H9 (cell line): ENCODE measurements around the gene PLCB1. TPM values are rescaled to one million over a fixed set of nuclear protein-coding genes. Genes with fewer than 3 reads are reported as not detected.

Experiments
- DNase-seq: peaks from one replicate; pipeline ENCODE4 v3.0.0-alpha.2; 2017
- H2AFZ ChIP-seq: one replicate; pipeline ENCODE4 v1.6.1; 2013; ENCODE audit warnings: mild to moderate bottlenecking, low read length, control low read depth, moderate library complexity
- H2AK5ac ChIP-seq: 2 replicates; pipeline ENCODE4 v1.6.1; 2013; ENCODE audit warnings: low read length, control low read depth, mixed read lengths; ENCODE audit not compliant: insufficient read length
- H2BK120ac ChIP-seq: one replicate; pipeline ENCODE4 v1.6.1; 2013; ENCODE audit warnings: low read depth, mild to moderate bottlenecking, low read length, control low read depth, inconsistent platforms; ENCODE audit not compliant: poor library complexity, severe bottlenecking
- H2BK12ac ChIP-seq: 2 replicates; pipeline ENCODE4 v1.6.1; 2013; ENCODE audit warnings: low read length, control low read depth, mixed read lengths, low read depth; ENCODE audit not compliant: insufficient read length
- H2BK15ac ChIP-seq: 2 replicates; pipeline ENCODE4 v1.6.1; 2013; ENCODE audit warnings: low read depth, low read length, control low read depth
- H2BK20ac ChIP-seq: one replicate; pipeline ENCODE4 v1.6.1; 2013; ENCODE audit warnings: low read depth, mild to moderate bottlenecking, low read length, control low read depth, inconsistent platforms; ENCODE audit not compliant: poor library complexity, severe bottlenecking
- H2BK5ac ChIP-seq: 2 replicates; pipeline ENCODE4 v1.6.1; 2013; ENCODE audit warnings: low read length, control low read depth, mixed read lengths; ENCODE audit not compliant: insufficient read length
- H3K14ac ChIP-seq: 2 replicates; pipeline ENCODE4 v1.6.1; 2013; ENCODE audit warnings: low read length, control low read depth; ENCODE audit not compliant: insufficient read depth
- H3K18ac ChIP-seq: 2 replicates; pipeline ENCODE4 v1.6.1; 2013; ENCODE audit warnings: low read depth, mild to moderate bottlenecking, mixed read lengths, low read length, control low read depth; ENCODE audit not compliant: insufficient read length
- H3K23ac ChIP-seq: 2 replicates; pipeline ENCODE4 v1.6.1; 2013; ENCODE audit warnings: low read length, control low read depth, mixed read lengths, low read depth; ENCODE audit not compliant: insufficient read length
- H3K23me2 ChIP-seq: 2 replicates; pipeline ENCODE4 v1.6.1; 2013; ENCODE audit warnings: low read depth, mild to moderate bottlenecking, mixed read lengths, low read length, control low read depth; ENCODE audit not compliant: insufficient read length, poor library complexity, severe bottlenecking
- H3K27ac ChIP-seq: 2 replicates; pipeline ENCODE4 v1.5.1; 2013; ENCODE audit warnings: low read length, control low read depth, mixed read lengths, low read depth; ENCODE audit not compliant: insufficient read length
- H3K27me3 ChIP-seq: 2 replicates; pipeline ENCODE4 v1.6.1; 2013; ENCODE audit warnings: low read length, control low read depth, inconsistent platforms; ENCODE audit not compliant: insufficient read depth
- H3K4ac ChIP-seq: 2 replicates; pipeline ENCODE4 v1.6.1; 2013; ENCODE audit warnings: low read depth, mild to moderate bottlenecking, control low read depth, inconsistent platforms, low read length, moderate library complexity
- H3K4me1 ChIP-seq: 2 replicates; pipeline ENCODE4 v1.6.1; 2013; ENCODE audit warnings: low read length, control low read depth, inconsistent platforms; ENCODE audit not compliant: insufficient read depth
- H3K4me2 ChIP-seq: 2 replicates; pipeline ENCODE4 v1.6.1; 2013; ENCODE audit warnings: low read length, control low read depth, mixed read lengths; ENCODE audit not compliant: insufficient read length, insufficient read depth
- H3K56ac ChIP-seq: 2 replicates; pipeline ENCODE4 v1.6.1; 2013; ENCODE audit warnings: low read depth, mild to moderate bottlenecking, mixed read lengths, low read length, control low read depth; ENCODE audit not compliant: insufficient read length
- H3K79me1 ChIP-seq: 2 replicates; pipeline ENCODE4 v1.6.1; 2013; ENCODE audit warnings: low read depth, mild to moderate bottlenecking, moderate library complexity, low read length, control low read depth, inconsistent platforms; ENCODE audit not compliant: insufficient read depth, poor library complexity, severe bottlenecking
- H3K79me2 ChIP-seq: 2 replicates; pipeline ENCODE4 v1.6.1; 2013; ENCODE audit warnings: low read length, control low read depth, inconsistent platforms; ENCODE audit not compliant: insufficient read depth
- H3K9ac ChIP-seq: 2 replicates; pipeline ENCODE4 v1.6.1; 2013; ENCODE audit warnings: low read length, control low read depth, mixed read lengths; ENCODE audit not compliant: insufficient read length; ENCODE audit errors: extremely low read depth
- H3K9me3 ChIP-seq: one replicate; pipeline ENCODE4 v1.6.1; 2013; ENCODE audit warnings: low read depth, low read length, inconsistent platforms; ENCODE audit not compliant: control insufficient read depth
- H3T11ph ChIP-seq: one replicate; pipeline ENCODE4 v1.6.1; 2013; ENCODE audit warnings: mild to moderate bottlenecking, low read length, control low read depth, inconsistent platforms
- H4K20me1 ChIP-seq: one replicate; pipeline ENCODE4 v1.6.1; 2013; ENCODE audit not compliant: control insufficient read depth, insufficient read length, insufficient read depth
- H4K5ac ChIP-seq: 2 replicates; pipeline ENCODE4 v1.6.1; 2013; ENCODE audit warnings: low read depth, mild to moderate bottlenecking, mixed read lengths, low read length, control low read depth; ENCODE audit not compliant: insufficient read length
- H4K8ac ChIP-seq: replicated peaks from 2 replicates; pipeline ENCODE4 v1.6.1; 2013; ENCODE audit warnings: low read length, control low read depth, mixed read lengths, low read depth; ENCODE audit not compliant: insufficient read length
- H4K91ac ChIP-seq: 2 replicates; pipeline ENCODE4 v1.6.1; 2013; ENCODE audit warnings: low read depth, mild to moderate bottlenecking, moderate library complexity, mixed read lengths, low read length, control low read depth; ENCODE audit not compliant: insufficient read length
- H3K27ac Mint-ChIP-seq, 3 experiments: 2 replicates in 2 of 3; 3 replicates in 1 of 3; pipeline ENCODE4 v1.8.0; 2020 to 2021; ENCODE audit warnings: mixed read lengths in 3 of 3, mild to moderate bottlenecking in 1 of 3, moderate library complexity in 1 of 3
- H3K27me3 Mint-ChIP-seq: 2 replicates; pipeline ENCODE4 v1.8.0; 2021; ENCODE audit warnings: low read depth, mild to moderate bottlenecking, moderate library complexity, mixed read lengths
- H3K36me3 Mint-ChIP-seq, 3 experiments: 2 replicates in 2 of 3; 3 replicates in 1 of 3; pipeline ENCODE4 v1.8.0; 2020 to 2021; ENCODE audit warnings: low read depth in 3 of 3, mixed read lengths in 3 of 3; ENCODE audit not compliant: insufficient read depth in 1 of 3
- H3K4me1 Mint-ChIP-seq, 2 experiments: 2 replicates each; pipeline ENCODE4 v1.8.0; 2020; ENCODE audit warnings: mixed read lengths in 2 of 2
- H3K4me3 Mint-ChIP-seq, 2 experiments: 2 replicates in 1 of 2; 3 replicates in 1 of 2; pipeline ENCODE4 v1.8.0; 2020 to 2021; ENCODE audit warnings: mild to moderate bottlenecking in 2 of 2, mixed read lengths in 2 of 2, moderate library complexity in 1 of 2
- H3K9me3 Mint-ChIP-seq, 2 experiments: 2 replicates in 1 of 2; 3 replicates in 1 of 2; pipeline ENCODE4 v1.8.0; 2020; ENCODE audit warnings: mild to moderate bottlenecking in 2 of 2, mixed read lengths in 2 of 2, moderate library complexity in 1 of 2
- WGBS: extraction: QIAGEN DNeasy Blood & Tissue Kit; methylation state at CpG from one replicate; pipeline ENCODE4 v1.1.7; 2013; ENCODE audit warnings: missing lambda C conversion rate, low lambda C conversion rate, mixed read lengths; ENCODE audit not compliant: insufficient read length; ENCODE audit errors: extremely low coverage; 5-methylcytosine and 5-hydroxymethylcytosine counted together
- total RNA-seq: library from RNA; stranded (reverse); gene quantifications from 2 replicates; pipeline ENCODE4 v1.2.1, GENCODE V29; 2021
- TF ChIP-seq, protein P1 (sequence below): fragments of 200-600 bp; sonication (generic); conservative IDR thresholded peaks from 3 replicates; pipeline ENCODE4 v1.8.0; 2021; ENCODE audit warnings: antibody characterized with exemption, mild to moderate bottlenecking

PLCB1 gene
- total RNA-seq, 1 experiment from 2014 or later = 11.5 TPM

DNA sequence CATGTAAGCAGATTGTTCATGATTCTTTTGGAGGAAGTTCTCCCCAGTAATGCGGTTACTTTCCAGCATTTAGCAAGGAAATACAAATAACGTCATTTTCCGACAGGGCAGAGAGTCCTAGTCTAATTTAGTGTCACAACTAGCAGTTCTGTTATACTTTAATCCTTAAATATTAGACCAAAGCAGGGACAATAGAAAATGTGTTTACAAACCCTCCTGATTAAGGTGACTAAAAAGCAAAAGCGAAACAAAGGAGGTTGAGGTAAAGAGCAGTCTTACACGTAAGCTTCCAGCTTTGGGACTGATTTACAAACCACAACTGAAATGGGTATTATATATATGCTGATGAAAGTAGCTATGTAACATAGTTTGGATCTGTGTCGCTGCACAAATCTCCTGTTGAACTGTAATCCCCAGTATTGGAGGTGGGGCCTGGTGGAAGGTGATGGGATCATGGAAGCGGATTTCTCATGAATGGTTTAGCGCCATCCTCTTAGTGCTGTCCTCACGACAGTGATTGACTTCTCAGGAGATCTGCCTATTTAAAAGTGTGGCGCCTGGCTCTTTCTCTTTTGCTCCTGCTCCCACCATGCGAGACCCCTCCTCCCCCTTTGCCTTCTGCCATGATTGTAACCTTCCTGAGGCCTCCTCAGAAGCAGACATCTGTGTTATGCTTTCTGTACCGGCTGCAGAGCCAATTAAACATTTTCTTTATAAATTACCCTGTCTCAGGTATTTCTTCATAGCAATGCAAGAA, 81.9 kb downstream of the PLCB1 start:
- no peaks in the 10 kb centered on the region for H3K23me2 ChIP-seq
- TF ChIP-seq, protein P1, sequence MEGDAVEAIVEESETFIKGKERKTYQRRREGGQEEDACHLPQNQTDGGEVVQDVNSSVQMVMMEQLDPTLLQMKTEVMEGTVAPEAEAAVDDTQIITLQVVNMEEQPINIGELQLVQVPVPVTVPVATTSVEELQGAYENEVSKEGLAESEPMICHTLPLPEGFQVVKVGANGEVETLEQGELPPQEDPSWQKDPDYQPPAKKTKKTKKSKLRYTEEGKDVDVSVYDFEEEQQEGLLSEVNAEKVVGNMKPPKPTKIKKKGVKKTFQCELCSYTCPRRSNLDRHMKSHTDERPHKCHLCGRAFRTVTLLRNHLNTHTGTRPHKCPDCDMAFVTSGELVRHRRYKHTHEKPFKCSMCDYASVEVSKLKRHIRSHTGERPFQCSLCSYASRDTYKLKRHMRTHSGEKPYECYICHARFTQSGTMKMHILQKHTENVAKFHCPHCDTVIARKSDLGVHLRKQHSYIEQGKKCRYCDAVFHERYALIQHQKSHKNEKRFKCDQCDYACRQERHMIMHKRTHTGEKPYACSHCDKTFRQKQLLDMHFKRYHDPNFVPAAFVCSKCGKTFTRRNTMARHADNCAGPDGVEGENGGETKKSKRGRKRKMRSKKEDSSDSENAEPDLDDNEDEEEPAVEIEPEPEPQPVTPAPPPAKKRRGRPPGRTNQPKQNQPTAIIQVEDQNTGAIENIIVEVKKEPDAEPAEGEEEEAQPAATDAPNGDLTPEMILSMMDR = no peak
- Mint-ChIP-seq H3K4me3 (no peak overlapping the region), H3K36me3 (no peaks in the 10 kb centered on the region), H3K27me3 (no peaks in the 10 kb centered on the region; the same call in 1 of the 2 replicates), H3K27ac (no peak overlapping the region), H3K9me3 (no peaks in the 10 kb centered on the region), H3K4me1 (peaks cover 31 to 34% of the 10 kb centered on the region in 2 experiments)
- H2BK5ac ChIP-seq = no peak overlapping the region
- H4K8ac ChIP-seq = no peak overlapping the region
- no peak overlapping the region for H3K4ac ChIP-seq
- no peak overlapping the region for H3K4me2 ChIP-seq
- no peak overlapping the region for H2BK20ac ChIP-seq
- H4K20me1 ChIP-seq = no peaks in the 10 kb centered on the region
- H3K23ac ChIP-seq = no peak overlapping the region
- H2AFZ ChIP-seq = no peak overlapping the region
- no peak overlapping the region for H2BK120ac ChIP-seq
- H3K79me2 ChIP-seq = no peaks in the 10 kb centered on the region
- H3K9ac ChIP-seq = no peak overlapping the region
- H2BK12ac ChIP-seq = no peak overlapping the region
- no peak overlapping the region for H2AK5ac ChIP-seq
- H3K27ac ChIP-seq = no peak overlapping the region
- no peaks in the 10 kb centered on the region for H3K9me3 ChIP-seq
- H4K5ac ChIP-seq = no peak overlapping the region
- H3K4me1 ChIP-seq = no peaks in the 10 kb centered on the region; the same call in 1 of the 2 replicates
- H3K14ac ChIP-seq = no peak overlapping the region
- no peak overlapping the region for H4K91ac ChIP-seq
- no peaks in the 10 kb centered on the region for H3K27me3 ChIP-seq
- no peaks in the 10 kb centered on the region for H3K79me1 ChIP-seq
- DNase-seq = no peak
- WGBS = no CpG with 5 or more reads among the region's 12 CpGs
- H3K18ac ChIP-seq = no peak overlapping the region
- no peak overlapping the region for H3T11ph ChIP-seq
- H3K56ac ChIP-seq = no peak overlapping the region
- no peak overlapping the region for H2BK15ac ChIP-seq
